HG03558 (cell line): Measurements from ENCODE around the gene SLC46A1.
"Not testable (repeated sequence)": the region's sequence is repeated elsewhere in the genome, so short reads cannot be mapped to it uniquely, and the experiment has no call there.

Experiments used
- ATAC-seq: cut with Tn5 transposase; IDR thresholded peaks from one replicate; pipeline ENCODE4 v1.9.1; 2021; ENCODE audit warnings: moderate number of reproducible peaks; ENCODE audit not compliant: unreplicated experiment; ENCODE audit errors: extremely low read depth

The SLC46A1 gene

GRCh38 chr17:28405632-28406472 lies at the start of gene SLC46A1:
Gene SLC46A1, minus strand, starts transcription at chr17:28406212. Its CDS starts 98 bp downstream, at chr17:28406114.
- no peak for ATAC-seq

- no peak for ATAC-seq
Observed at GRCh38 chr17:28449859-28450258, 43.8 kb upstream of the SLC46A1 start.

- no peak for ATAC-seq
Observed at GRCh38 chr17:28447396-28447760, 41.4 kb upstream of the SLC46A1 start.

GRCh38 chr17:28446716-28447395 lies 40.8 kb upstream of the SLC46A1 start:
- ATAC-seq: no peak

- ATAC-seq: no peak
Observed at GRCh38 chr17:28443901-28444638, 38.1 kb upstream of the SLC46A1 start.

GRCh38 chr17:28434326-28434725 lies 28.3 kb upstream of the SLC46A1 start:
- ATAC-seq: not testable (repeated sequence)

- no peak for ATAC-seq
Observed at GRCh38 chr17:28433721-28434120, 27.7 kb upstream of the SLC46A1 start.

- ATAC-seq: not testable (repeated sequence)
Observed at GRCh38 chr17:28427982-28428381, 22.0 kb upstream of the SLC46A1 start.

- ATAC-seq: no peak
Observed at GRCh38 chr17:28427371-28427770, 21.4 kb upstream of the SLC46A1 start.

- ATAC-seq: no peak
Observed at GRCh38 chr17:28426081-28426519, 20.1 kb upstream of the SLC46A1 start.

- ATAC-seq: no peak
Observed at GRCh38 chr17:28425206-28425605, 19.2 kb upstream of the SLC46A1 start.

GRCh38 chr17:28421787-28422305 lies 15.8 kb upstream of the SLC46A1 start:
- ATAC-seq: no peak

- ATAC-seq: no peak
Observed at GRCh38 chr17:28416703-28417311, 10.8 kb upstream of the SLC46A1 start.

GRCh38 chr17:28415886-28416285 lies 9.9 kb upstream of the SLC46A1 start:
- no peak for ATAC-seq

- ATAC-seq: no peak
Observed at GRCh38 chr17:28413804-28414203, 7.8 kb upstream of the SLC46A1 start.

GRCh38 chr17:28412099-28412498 lies 6.1 kb upstream of the SLC46A1 start:
- no peak for ATAC-seq

GRCh38 chr17:28407974-28408306 lies 1.9 kb upstream of the SLC46A1 start:
- ATAC-seq: no peak

GRCh38 chr17:28407130-28407973 lies 1.3 kb upstream of the SLC46A1 start:
- ATAC-seq: no peak

- ATAC-seq: no peak
Observed at GRCh38 chr17:28406473-28406814, 432 bp upstream of the SLC46A1 start.
